SU-DHL-6 (cell line): ENCODE data around the gene AIDA.

Experiments
- H2AFZ ChIP-seq: fragments of 200-600 bp; sonication (generic); 2 replicates; pipeline ENCODE4 v1.6.1; 2014; ENCODE audit warnings: low read depth, mild to moderate bottlenecking, moderate library complexity, mixed read lengths, antibody characterized with exemption, low read length; ENCODE audit not compliant: severe bottlenecking
- H3F3A ChIP-seq: fragments of 200-600 bp; shearing (Covaris generic); 2 replicates; pipeline ENCODE4 v1.6.0; 2016; ENCODE audit warnings: antibody characterized with exemption, mild to moderate bottlenecking; ENCODE audit not compliant: insufficient read depth
- H3K27ac ChIP-seq: fragments of 200-600 bp; sonication (generic); 2 replicates; pipeline ENCODE4 v1.5.1; 2016; ENCODE audit warnings: low read depth, mild to moderate bottlenecking, low read length, moderate library complexity, mixed read lengths
- H3K27me3 ChIP-seq: fragments of 200-600 bp; sonication (generic), shearing (Covaris generic); 2 replicates; pipeline ENCODE4 v1.6.0; 2014; ENCODE audit warnings: mild to moderate bottlenecking, low read length
- H3K36me3 ChIP-seq: fragments of 200-600 bp; sonication (generic); 2 replicates; pipeline ENCODE4 v1.6.1; 2014; ENCODE audit warnings: mild to moderate bottlenecking, low read length, mixed read lengths
- H3K4me2 ChIP-seq: fragments of 300-600, 200-600 bp; shearing (Covaris generic), sonication (generic); 2 replicates; pipeline ENCODE4 v1.6.0; 2014; ENCODE audit warnings: low read length, low read depth, mild to moderate bottlenecking; ENCODE audit not compliant: poor library complexity, severe bottlenecking
- H3K4me3 ChIP-seq: fragments of 200-600 bp; sonication (generic); 2 replicates; pipeline ENCODE4 v1.5.1; 2014; ENCODE audit warnings: antibody characterized with exemption, low read length, mild to moderate bottlenecking, mixed read lengths; ENCODE audit not compliant: insufficient read depth, poor library complexity, severe bottlenecking
- H3K79me2 ChIP-seq: fragments of 200-600 bp; sonication (generic); 2 replicates; pipeline ENCODE4 v1.6.1; 2014; ENCODE audit warnings: mild to moderate bottlenecking, low read length, moderate library complexity; ENCODE audit not compliant: insufficient read depth
- H3K9ac ChIP-seq: fragments of 200-600 bp; sonication (generic); 2 replicates; pipeline ENCODE4 v1.7.0; 2014; ENCODE audit warnings: mild to moderate bottlenecking, low read length
- H3K9me2 ChIP-seq: fragments of 200-600 bp; sonication (generic); replicated peaks from 2 replicates; pipeline ENCODE4 v1.6.1; 2014; ENCODE audit warnings: low read length; ENCODE audit not compliant: insufficient read depth
- H3K9me3 ChIP-seq: fragments of 200-600 bp; sonication (generic); 2 replicates; pipeline ENCODE4 v1.6.1; 2014; ENCODE audit warnings: low read length, mixed read lengths; ENCODE audit not compliant: insufficient read depth
- H4K20me1 ChIP-seq: fragments of 200-600 bp; sonication (generic); 2 replicates; pipeline ENCODE4 v1.6.1; 2014; ENCODE audit warnings: low read depth, mild to moderate bottlenecking, antibody characterized with exemption, low read length, moderate library complexity, mixed read lengths
- CTCF ChIP-seq: fragments of 200-600 bp; sonication (generic); IDR thresholded peaks from one replicate; pipeline ENCODE4 v1.5.1; 2017; ENCODE audit warnings: antibody characterized with exemption, mild to moderate bottlenecking, low read length, moderate library complexity; ENCODE audit not compliant: insufficient read depth, poor library complexity, severe bottlenecking
- EZH2phosphoT487 ChIP-seq: fragments of 200-600 bp; sonication (generic), shearing (Covaris generic); conservative IDR thresholded peaks from 2 replicates; pipeline ENCODE4 v1.6.1; 2018; ENCODE audit warnings: mild to moderate bottlenecking, antibody characterized with exemption, low read length, moderate library complexity, mixed read lengths

Gene AIDA

GRCh38 chr1:222716393-222716792, 4.1 kb upstream of the AIDA start:
- H3K9ac ChIP-seq: no peak overlapping the region

GRCh38 chr1:222713091-222713961, 1.0 kb upstream of the AIDA start:
- Histone ChIP-seq H3K4me3 (peak overlapping the region; percentile 67), H3K4me2 (peak overlapping the region; percentile 68), H2AFZ (peak overlapping the region; percentile 84), H3F3A (peaks cover 7% of the 10 kb centered on the region; the same call in 1 of the 2 replicates), H3K36me3 (peaks cover 17% of the 10 kb centered on the region), H3K79me2 (peaks cover 7% of the 10 kb centered on the region), H4K20me1 (no peaks in the 10 kb centered on the region), H3K9ac (peak overlapping the region; percentile 81), H3K27ac (peak overlapping the region; percentile 88), H3K9me3 (no peaks in the 10 kb centered on the region), H3K27me3 (no peaks in the 10 kb centered on the region), H3K9me2 (no peaks in the 10 kb centered on the region)
- TF ChIP-seq CTCF (no peak), EZH2phosphoT487 (no peak)

More at GRCh38 chr1:222716393-222716792, 4.1 kb upstream of the AIDA start:
- Histone ChIP-seq H3K79me2 (peaks cover 7% of the 10 kb centered on the region), H2AFZ (no peak overlapping the region), H3K27me3 (no peaks in the 10 kb centered on the region), H3K4me2 (no peak overlapping the region), H3K9me2 (no peaks in the 10 kb centered on the region), H3K27ac (no peak overlapping the region), H3K4me3 (no peak overlapping the region), H3F3A (peaks cover 5% of the 10 kb centered on the region; the same call in 1 of the 2 replicates), H4K20me1 (peaks cover 3% of the 10 kb centered on the region; the same call in 1 of the 2 replicates), H3K36me3 (peaks cover 37% of the 10 kb centered on the region), H3K9me3 (no peaks in the 10 kb centered on the region)
- TF ChIP-seq EZH2phosphoT487 (no peak), CTCF (no peak)

- H3K36me3 ChIP-seq: peaks cover 2% of the 10 kb centered on the region
- peaks cover 7% of the 10 kb centered on the region for H3K79me2 ChIP-seq
- no peaks in the 10 kb centered on the region for H3K27me3 ChIP-seq
- H3K27ac ChIP-seq: no peak overlapping the region
- peaks cover 7% of the 10 kb centered on the region; the same call in 1 of the 2 replicates for H3F3A ChIP-seq
- no peaks in the 10 kb centered on the region for H3K9me3 ChIP-seq
- peak overlapping the region; percentile 67 for H3K4me3 ChIP-seq
- peak overlapping the region; percentile 30 for H2AFZ ChIP-seq
- no peaks in the 10 kb centered on the region for H4K20me1 ChIP-seq
- H3K9ac ChIP-seq: peak overlapping the region; percentile 81
- H3K4me2 ChIP-seq: peak overlapping the region; percentile 92
- no peaks in the 10 kb centered on the region for H3K9me2 ChIP-seq
- no peak for TF ChIP-seq EZH2phosphoT487
- TF ChIP-seq CTCF: no peak
These were observed 705 bp downstream of the AIDA start for GRCh38 chr1:222711319-222712252.
